Glutamatergic neuron (in vitro differentiated cells): ENCODE data around the gene LTBP3. TPM values are rescaled to one million over a fixed set of nuclear protein-coding genes. Genes with fewer than 3 reads are reported as not detected.

Source experiments
- DNase-seq: peaks from one replicate; pipeline ENCODE4 v3.0.0; 2022
- H3K27ac Mint-ChIP-seq: one replicate; pipeline ENCODE4 v1.8.0; 2020; ENCODE audit warnings: mild to moderate bottlenecking, mixed read lengths, inconsistent platforms; ENCODE audit not compliant: unreplicated experiment
- H3K27me3 Mint-ChIP-seq: one replicate; pipeline ENCODE4 v1.8.0; 2020; ENCODE audit warnings: mild to moderate bottlenecking, moderate library complexity, mixed read lengths, inconsistent platforms; ENCODE audit not compliant: unreplicated experiment
- H3K36me3 Mint-ChIP-seq: one replicate; pipeline ENCODE4 v1.8.0; 2020; ENCODE audit warnings: mild to moderate bottlenecking, mixed read lengths, inconsistent platforms; ENCODE audit not compliant: unreplicated experiment
- H3K4me1 Mint-ChIP-seq: one replicate; pipeline ENCODE4 v1.8.0; 2020; ENCODE audit warnings: mild to moderate bottlenecking, low read depth, mixed read lengths, inconsistent platforms; ENCODE audit not compliant: unreplicated experiment
- H3K4me3 Mint-ChIP-seq: one replicate; pipeline ENCODE4 v1.8.0; 2020; ENCODE audit warnings: mild to moderate bottlenecking, mixed read lengths, inconsistent platforms; ENCODE audit not compliant: unreplicated experiment
- H3K9me3 Mint-ChIP-seq: one replicate; pipeline ENCODE4 v1.8.0; 2020; ENCODE audit warnings: mild to moderate bottlenecking, moderate library complexity, mixed read lengths, inconsistent platforms; ENCODE audit not compliant: unreplicated experiment
- total RNA-seq: library from RNA; stranded (reverse); fragmentation: NEBNext Ultra II Directional; extraction: Animal tissue kit (Norgen Biotek cat#: 25700); gene quantifications from one replicate; pipeline ENCODE4 v1.2.1, GENCODE V29; 2021; ENCODE audit not compliant: unreplicated experiment
- TF ChIP-seq, protein P1 (sequence below): fragments of 200-600 bp; sonication (generic); IDR thresholded peaks from one replicate; pipeline ENCODE4 v1.5.0; 2021; ENCODE audit not compliant: partially characterized antibody, unreplicated experiment

LTBP3 gene
- total RNA-seq, 1 donor from 2014 or later = 2.5 TPM

DNA sequence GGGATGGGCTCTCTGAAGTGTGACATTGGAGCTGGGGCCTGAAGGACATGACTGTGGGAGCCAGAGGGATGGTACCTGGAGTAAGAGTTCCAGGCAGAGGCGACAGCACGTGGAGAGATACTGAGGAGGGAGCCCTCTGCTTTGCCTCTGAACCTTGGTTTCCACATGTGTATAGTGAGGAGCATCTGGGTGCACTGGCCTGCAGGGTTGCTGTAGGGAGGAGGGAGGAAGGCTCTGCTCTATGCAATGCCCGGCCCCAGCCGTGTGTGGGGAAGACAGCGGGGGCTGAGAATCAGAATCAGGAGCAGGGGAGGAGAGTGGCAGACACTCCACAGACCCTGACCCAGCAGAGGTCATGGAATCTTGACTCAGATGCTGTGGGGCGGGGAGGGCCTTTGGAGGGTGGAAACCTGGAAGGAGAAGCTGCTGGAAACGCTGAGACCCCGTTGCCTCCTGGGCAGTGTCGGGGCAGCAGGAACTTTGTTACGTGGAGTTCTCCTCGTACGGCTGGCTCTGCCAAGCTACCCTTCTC lies 29.3 kb downstream of the LTBP3 start:
- Mint-ChIP-seq H3K4me3 (no peak overlapping the region), H3K27ac (no peak overlapping the region), H3K27me3 (peaks cover 2% of the 10 kb centered on the region), H3K4me1 (peaks cover 6% of the 10 kb centered on the region), H3K36me3 (no peaks in the 10 kb centered on the region), H3K9me3 (peaks cover 1% of the 10 kb centered on the region)
- TF ChIP-seq, protein P1, sequence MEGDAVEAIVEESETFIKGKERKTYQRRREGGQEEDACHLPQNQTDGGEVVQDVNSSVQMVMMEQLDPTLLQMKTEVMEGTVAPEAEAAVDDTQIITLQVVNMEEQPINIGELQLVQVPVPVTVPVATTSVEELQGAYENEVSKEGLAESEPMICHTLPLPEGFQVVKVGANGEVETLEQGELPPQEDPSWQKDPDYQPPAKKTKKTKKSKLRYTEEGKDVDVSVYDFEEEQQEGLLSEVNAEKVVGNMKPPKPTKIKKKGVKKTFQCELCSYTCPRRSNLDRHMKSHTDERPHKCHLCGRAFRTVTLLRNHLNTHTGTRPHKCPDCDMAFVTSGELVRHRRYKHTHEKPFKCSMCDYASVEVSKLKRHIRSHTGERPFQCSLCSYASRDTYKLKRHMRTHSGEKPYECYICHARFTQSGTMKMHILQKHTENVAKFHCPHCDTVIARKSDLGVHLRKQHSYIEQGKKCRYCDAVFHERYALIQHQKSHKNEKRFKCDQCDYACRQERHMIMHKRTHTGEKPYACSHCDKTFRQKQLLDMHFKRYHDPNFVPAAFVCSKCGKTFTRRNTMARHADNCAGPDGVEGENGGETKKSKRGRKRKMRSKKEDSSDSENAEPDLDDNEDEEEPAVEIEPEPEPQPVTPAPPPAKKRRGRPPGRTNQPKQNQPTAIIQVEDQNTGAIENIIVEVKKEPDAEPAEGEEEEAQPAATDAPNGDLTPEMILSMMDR = no peak
- DNase-seq = no peak

DNA sequence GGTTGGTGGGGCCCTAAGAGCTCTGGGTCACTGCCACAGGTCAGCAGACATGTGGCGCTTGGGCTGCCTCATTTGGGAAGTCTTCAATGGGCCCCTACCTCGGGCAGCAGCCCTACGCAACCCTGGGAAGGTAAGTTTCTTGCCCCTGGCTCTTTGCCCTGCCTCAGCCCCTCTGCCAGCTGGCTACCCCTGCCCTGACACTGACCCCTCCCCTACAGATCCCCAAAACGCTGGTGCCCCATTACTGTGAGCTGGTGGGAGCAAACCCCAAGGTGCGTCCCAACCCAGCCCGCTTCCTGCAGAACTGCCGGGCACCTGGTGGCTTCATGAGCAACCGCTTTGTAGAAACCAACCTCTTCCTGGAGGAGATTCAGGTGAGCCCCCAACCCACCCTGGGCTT lies 31.4 kb downstream of the LTBP3 start:
- no peak overlapping the region for H3K27ac Mint-ChIP-seq
- no peak for DNase-seq
- TF ChIP-seq, protein P1 = no peak
- H3K4me3 Mint-ChIP-seq = peak overlapping the region; percentile 49
- H3K36me3 Mint-ChIP-seq = no peaks in the 10 kb centered on the region
- peaks cover 2% of the 10 kb centered on the region for H3K27me3 Mint-ChIP-seq
- peaks cover 1% of the 10 kb centered on the region for H3K9me3 Mint-ChIP-seq
- peaks cover 9% of the 10 kb centered on the region for H3K4me1 Mint-ChIP-seq

DNA sequence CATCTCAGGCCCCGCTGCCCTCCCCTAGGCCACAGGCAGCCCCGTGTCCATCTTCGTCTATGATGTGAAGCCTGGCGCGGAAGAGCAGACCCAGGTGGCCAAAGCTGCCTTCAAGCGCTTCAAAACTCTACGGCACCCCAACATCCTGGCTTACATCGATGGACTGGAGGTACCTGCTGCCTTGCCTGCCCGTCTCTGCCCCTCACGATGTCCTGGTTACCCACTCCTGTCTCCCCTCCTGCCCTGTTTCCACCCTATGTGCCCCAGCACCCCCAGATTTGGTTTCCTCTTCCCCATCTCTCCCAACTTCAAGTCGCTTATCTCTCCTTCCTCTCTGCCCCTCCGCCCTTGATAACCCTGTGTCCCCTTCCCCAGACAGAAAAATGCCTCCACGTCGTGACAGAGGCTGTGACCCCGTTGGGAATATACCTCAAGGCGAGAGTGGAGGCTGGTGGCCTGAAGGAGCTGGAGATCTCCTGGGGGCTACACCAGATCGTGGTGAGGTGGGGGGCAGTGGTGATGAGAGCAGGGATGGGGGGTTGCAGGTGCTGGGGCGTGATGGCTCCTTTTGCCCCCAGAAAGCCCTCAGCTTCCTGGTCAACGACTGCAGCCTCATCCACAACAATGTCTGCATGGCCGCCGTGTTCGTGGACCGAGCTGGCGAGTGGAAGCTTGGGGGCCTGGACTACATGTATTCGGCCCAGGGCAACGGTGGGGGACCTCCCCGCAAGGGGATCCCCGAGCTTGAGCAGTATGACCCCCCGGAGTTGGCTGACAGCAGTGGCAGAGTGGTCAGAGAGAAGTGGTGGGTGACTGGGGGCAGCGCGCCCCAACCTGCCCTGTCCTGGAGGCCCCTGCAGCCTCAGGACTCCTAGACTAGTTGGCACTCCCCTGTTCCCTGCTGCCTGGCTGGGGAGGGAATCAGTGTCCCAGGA lies 32.3 kb downstream of the LTBP3 start:
- H3K27me3 Mint-ChIP-seq = peaks cover 2% of the 10 kb centered on the region
- H3K27ac Mint-ChIP-seq = peak overlapping the region; percentile 20
- H3K4me1 Mint-ChIP-seq = peaks cover 9% of the 10 kb centered on the region
- no peaks in the 10 kb centered on the region for H3K36me3 Mint-ChIP-seq
- TF ChIP-seq, protein P1 = no peak
- DNase-seq = no peak
- peak overlapping the region; percentile 92 for H3K4me3 Mint-ChIP-seq
- peaks cover 1% of the 10 kb centered on the region for H3K9me3 Mint-ChIP-seq

DNA sequence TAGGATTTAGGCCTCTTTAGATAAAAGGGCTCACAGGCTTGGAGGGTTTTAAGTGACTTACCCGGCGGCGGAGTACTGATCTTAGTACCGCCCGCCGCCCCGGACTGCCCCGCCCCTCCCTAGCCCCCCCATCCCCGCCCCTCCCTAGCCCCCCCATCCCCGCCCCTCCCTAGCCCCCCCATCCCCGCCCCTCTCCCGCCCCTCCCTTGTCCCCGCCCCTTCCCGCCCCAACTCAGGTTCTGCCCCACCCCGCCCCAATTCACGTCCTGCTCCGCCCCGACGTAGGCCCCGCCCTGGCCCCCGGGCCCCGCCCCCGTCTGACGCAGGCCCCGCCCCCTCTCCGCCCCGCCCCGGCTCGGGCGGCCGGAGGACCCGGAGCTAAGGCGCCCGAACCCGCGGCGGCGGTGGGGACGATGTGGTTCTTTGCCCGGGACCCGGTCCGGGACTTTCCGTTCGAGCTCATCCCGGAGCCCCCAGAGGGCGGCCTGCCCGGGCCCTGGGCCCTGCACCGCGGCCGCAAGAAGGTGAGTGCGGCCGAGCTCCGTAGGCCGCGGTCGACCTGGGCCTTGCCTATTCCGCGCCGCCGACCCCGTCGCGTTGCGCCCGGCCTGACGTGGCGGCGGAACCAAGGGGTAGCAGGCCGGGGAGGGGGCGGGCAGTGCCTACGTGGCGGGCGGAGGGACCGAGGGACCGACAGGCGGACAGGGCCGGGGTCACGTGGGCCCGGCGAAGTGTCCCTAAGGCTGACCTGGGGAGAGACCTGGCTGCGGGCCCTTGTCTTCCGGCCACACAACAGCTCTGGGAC lies 33.2 kb downstream of the LTBP3 start, which contains the start of gene SCYL1:
Gene SCYL1, plus strand, starts transcription at position 343 of the 805 bp plus-strand sequence. Its CDS starts 71 bp downstream, at position 414.
- Mint-ChIP-seq H3K4me3 (peak within 1 kb of the TSS; percentile 92), H3K36me3 (no peaks in the 10 kb centered on the region), H3K4me1 (peaks cover 9% of the 10 kb centered on the region), H3K27ac (peak within 1 kb of the TSS; percentile 84), H3K9me3 (peaks cover 1% of the 10 kb centered on the region), H3K27me3 (peaks cover 2% of the 10 kb centered on the region)
- peak; percentile 83 for DNase-seq
- TF ChIP-seq, protein P1 = no peak
